Thymus (tissue), 14 donors: ENCODE measurements around the gene GRAMD4. TPM values are rescaled to one million over a fixed set of nuclear protein-coding genes. Genes with fewer than 3 reads are reported as not detected.

Source experiments
- DNase-seq, 9 donors: peaks; one replicate each; pipeline ENCODE4 v3.0.0-alpha.2; 2013; ENCODE audit warnings: low spot score in 9 of 9, low read depth in 6 of 9, missing footprints in 1 of 9
- H3K27ac ChIP-seq, 2 donors: one replicate each; pipeline ENCODE4 v1.5.1; 2013; ENCODE audit warnings: control low read depth in 1 of 2, low read depth in 1 of 2, low read length in 1 of 2, mild to moderate bottlenecking in 1 of 2, moderate library complexity in 1 of 2
- H3K27me3 ChIP-seq, 2 donors: one replicate each; pipeline ENCODE4 v1.5.1; 2013; ENCODE audit warnings: low read length in 1 of 2; ENCODE audit not compliant: control insufficient read depth in 2 of 2, insufficient read depth in 1 of 2
- H3K36me3 ChIP-seq, 2 donors: one replicate each; pipeline ENCODE4 v1.5.1; 2013; ENCODE audit warnings: low read length in 1 of 2, mild to moderate bottlenecking in 1 of 2, moderate library complexity in 1 of 2; ENCODE audit not compliant: control insufficient read depth in 2 of 2, insufficient read depth in 2 of 2
- H3K4me1 ChIP-seq, 2 donors: one replicate each; pipeline ENCODE4 v1.5.1; 2013; ENCODE audit warnings: low read length in 2 of 2; ENCODE audit not compliant: control insufficient read depth in 2 of 2, insufficient read depth in 2 of 2
- H3K4me3 ChIP-seq, 2 donors: one replicate each; pipeline ENCODE4 v1.5.1; 2013; ENCODE audit warnings: low read length in 2 of 2, control low read depth in 1 of 2, mild to moderate bottlenecking in 1 of 2
- H3K9me3 ChIP-seq, 2 donors: one replicate each; pipeline ENCODE4 v1.5.1; 2013; ENCODE audit warnings: low read length in 1 of 2, mild to moderate bottlenecking in 1 of 2; ENCODE audit not compliant: control insufficient read depth in 2 of 2, insufficient read depth in 1 of 2
- WGBS: extraction: QIAGEN DNeasy Blood & Tissue Kit; methylation state at CpG from one replicate; pipeline ENCODE4 v1.1.7; 2013; 5-methylcytosine and 5-hydroxymethylcytosine counted together
- long read RNA-seq, 10 donors: transcript quantifications; one replicate each; lab custom pipeline, GENCODE V29; 2026
- polyA plus RNA-seq: library from polyadenylated mRNA; stranded (reverse); fragments of 200-250 nt; gene quantifications from one replicate; pipeline ENCODE4 v1.2.3, GENCODE V29; 2013
- total RNA-seq: library from RNA; stranded (reverse); fragments of 120-200 nt; gene quantifications from one replicate; pipeline ENCODE4 v1.2.4, GENCODE V29; 2013
- donor health status: healthy.

The GRAMD4 gene, protein sequence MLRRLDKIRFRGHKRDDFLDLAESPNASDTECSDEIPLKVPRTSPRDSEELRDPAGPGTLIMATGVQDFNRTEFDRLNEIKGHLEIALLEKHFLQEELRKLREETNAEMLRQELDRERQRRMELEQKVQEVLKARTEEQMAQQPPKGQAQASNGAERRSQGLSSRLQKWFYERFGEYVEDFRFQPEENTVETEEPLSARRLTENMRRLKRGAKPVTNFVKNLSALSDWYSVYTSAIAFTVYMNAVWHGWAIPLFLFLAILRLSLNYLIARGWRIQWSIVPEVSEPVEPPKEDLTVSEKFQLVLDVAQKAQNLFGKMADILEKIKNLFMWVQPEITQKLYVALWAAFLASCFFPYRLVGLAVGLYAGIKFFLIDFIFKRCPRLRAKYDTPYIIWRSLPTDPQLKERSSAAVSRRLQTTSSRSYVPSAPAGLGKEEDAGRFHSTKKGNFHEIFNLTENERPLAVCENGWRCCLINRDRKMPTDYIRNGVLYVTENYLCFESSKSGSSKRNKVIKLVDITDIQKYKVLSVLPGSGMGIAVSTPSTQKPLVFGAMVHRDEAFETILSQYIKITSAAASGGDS
- 37.3 TPM for total RNA-seq
- polyA plus RNA-seq: 34.4 TPM
- long read RNA-seq, donor 1: 0 reads
- long read RNA-seq, donor 2, full-length matches to known transcripts: 2 of 30 reads
- long read RNA-seq, donor 2, partial matches to known transcripts: 28 of 30 reads
- long read RNA-seq, donor 2, other reads (novel, unspliced or antisense): 0 of 30 reads
- long read RNA-seq, donor 3, partial matches to known transcripts: 0 of 2 reads
- long read RNA-seq, donor 3, other reads (novel, unspliced or antisense): 0 of 2 reads
- long read RNA-seq, donor 4, partial matches to known transcripts: 6 of 6 reads
- long read RNA-seq, donor 4, other reads (novel, unspliced or antisense): 0 of 6 reads
- long read RNA-seq, donor 5: 0 reads
- long read RNA-seq, donor 6, partial matches to known transcripts: 0 of 1 reads
- long read RNA-seq, donor 6, other reads (novel, unspliced or antisense): 0 of 1 reads
- long read RNA-seq, donor 7, partial matches to known transcripts: 9 of 9 reads
- long read RNA-seq, donor 7, other reads (novel, unspliced or antisense): 0 of 9 reads
- long read RNA-seq, donor 8: 0 reads
- long read RNA-seq, donor 9: 0 reads
- long read RNA-seq, donor 10, partial matches to known transcripts: 65 of 66 reads
- long read RNA-seq, donor 10, other reads (novel, unspliced or antisense): 0 of 66 reads

DNA sequence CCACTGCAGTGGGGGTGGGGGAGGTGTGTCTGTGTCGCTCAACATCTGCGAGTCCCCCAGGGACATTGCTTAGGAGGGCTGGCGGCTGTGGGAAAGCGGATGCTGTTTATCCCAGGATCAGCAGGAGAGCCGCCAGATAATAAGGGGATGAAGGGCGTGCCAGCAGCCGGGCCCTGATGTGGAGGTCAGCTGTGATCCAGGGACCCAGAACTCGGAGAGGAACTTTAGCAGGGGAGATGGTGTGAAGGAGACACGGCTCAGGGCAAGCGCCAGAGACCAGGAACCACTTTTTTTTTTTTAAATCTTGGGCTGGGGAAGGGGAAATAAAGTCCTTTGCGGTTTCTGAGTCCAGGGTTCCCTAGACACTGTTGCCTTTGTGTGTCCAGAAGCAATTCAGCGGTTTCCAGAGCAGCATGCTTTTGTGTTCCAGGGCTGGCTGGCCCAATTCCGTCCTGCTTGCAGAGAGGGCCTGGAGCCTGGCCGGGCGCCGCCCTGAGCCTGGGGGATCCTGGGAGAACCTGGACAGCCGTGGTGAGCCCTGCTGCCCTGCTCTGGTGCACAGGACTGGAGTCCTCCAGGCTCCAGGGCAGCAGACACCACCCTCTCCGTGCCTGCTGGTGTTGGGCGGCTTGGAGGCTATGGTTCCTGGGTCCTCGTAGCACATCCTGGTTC lies at the start of gene GRAMD4:
GRAMD4 (plus strand) TSS at position 557 of the 672 bp plus-strand sequence. CDS start 6,414 bp downstream, outside the sequence.
- Histone ChIP-seq H3K4me3 (no peak within 1 kb of the TSS), H3K36me3 (peaks cover 0 to 6% of the 10 kb centered on the region in 2 donors), H3K27me3 (no peaks in the 10 kb centered on the region), H3K9me3 (no peaks in the 10 kb centered on the region), H3K4me1 (peaks cover 13 to 42% of the 10 kb centered on the region in 2 donors), H3K27ac (no peak within 1 kb of the TSS)
- WGBS: 76% methylated on average over 20 of the region's 20 CpGs
- DNase-seq: no peak

DNA sequence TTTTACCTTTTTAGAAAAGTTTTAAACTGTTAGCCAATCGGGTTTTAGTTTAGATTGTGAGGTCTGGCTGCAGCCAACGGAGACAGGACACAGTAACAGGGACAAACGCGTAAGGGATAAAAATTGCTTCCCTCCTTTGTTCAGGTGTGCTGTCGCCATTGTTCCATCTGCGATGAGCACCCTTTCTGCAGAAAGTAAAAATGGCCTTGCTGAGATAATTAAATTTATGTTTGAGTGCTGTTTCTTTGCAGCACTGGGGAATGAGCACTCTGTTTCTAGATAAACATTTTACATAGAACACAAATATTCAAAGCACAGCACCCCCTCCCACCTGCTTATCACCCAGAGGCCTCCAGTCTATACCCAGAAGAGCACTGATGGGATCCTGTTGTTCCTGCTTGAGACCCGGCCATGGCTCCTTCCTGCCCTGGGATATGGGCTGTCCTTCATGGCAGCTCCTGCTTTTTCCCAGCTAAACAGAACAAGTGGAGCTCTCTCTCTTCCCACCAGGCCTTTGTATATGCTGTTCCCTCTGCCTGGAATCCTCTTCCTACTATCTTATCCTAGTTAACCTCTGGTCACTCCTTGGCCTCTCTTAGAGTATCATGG lies 48.4 kb upstream of the GRAMD4 start:
- Histone ChIP-seq H3K4me3 (no peak overlapping the region), H3K27me3 (peaks cover 0 to 2% of the 10 kb centered on the region in 2 donors), H3K27ac (no peak overlapping the region), H3K4me1 (peaks cover 0 to 19% of the 10 kb centered on the region in 2 donors), H3K9me3 (peaks cover 0 to 21% of the 10 kb centered on the region in 2 donors), H3K36me3 (no peaks in the 10 kb centered on the region)
- no peak for DNase-seq
- WGBS: 96% methylated on average over 7 of the region's 7 CpGs

DNA sequence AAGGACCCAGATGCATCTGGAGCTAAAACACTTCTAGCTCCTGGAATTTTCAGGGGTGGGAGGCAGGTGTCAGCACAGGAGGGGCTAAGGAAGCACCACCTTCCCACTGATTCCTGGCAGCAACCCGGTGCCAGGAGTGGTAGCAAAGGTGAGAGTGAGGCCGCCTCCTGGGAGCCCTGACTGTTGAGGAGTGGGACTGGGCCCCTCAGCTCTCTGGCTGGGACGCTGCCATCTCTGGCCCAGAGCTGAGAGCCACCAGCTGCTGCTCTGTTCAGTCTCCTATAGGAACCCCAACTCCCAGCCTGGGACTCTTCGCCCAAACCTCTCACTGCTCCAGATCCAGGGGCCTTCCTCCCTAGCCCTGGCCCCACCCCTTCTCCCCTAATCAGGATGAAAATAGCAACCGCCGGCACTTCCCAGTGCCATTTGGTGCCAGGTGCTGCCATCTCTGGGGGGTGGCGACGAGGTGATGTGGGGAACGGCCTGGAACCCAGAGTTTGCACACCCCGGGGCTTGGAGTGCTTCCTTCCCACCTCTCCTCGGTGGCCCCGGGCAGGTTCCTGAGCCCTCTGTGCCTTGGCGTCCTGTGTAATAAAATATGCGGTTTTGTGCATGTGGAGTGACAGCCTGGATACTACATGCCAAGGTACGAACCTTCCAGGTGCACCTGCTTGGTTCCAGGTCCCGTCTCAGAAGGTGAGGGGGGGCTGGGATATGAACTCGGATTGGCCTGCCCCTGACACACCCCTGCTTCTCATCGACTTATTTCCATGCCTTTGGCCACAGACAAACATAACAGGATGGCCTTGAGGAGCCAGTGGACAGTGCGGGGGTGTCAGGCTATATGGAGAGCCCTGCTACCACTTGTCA lies 47.0 kb upstream of the GRAMD4 start:
- Histone ChIP-seq H3K4me3 (no peak overlapping the region), H3K27ac (no peak overlapping the region), H3K4me1 (peaks cover 5 to 25% of the 10 kb centered on the region in 2 donors), H3K36me3 (no peaks in the 10 kb centered on the region), H3K9me3 (peaks cover 0 to 21% of the 10 kb centered on the region in 2 donors), H3K27me3 (peaks cover 0 to 2% of the 10 kb centered on the region in 2 donors)
- DNase-seq: no peak
- 94% methylated on average over 19 of the region's 19 CpGs for WGBS

DNA sequence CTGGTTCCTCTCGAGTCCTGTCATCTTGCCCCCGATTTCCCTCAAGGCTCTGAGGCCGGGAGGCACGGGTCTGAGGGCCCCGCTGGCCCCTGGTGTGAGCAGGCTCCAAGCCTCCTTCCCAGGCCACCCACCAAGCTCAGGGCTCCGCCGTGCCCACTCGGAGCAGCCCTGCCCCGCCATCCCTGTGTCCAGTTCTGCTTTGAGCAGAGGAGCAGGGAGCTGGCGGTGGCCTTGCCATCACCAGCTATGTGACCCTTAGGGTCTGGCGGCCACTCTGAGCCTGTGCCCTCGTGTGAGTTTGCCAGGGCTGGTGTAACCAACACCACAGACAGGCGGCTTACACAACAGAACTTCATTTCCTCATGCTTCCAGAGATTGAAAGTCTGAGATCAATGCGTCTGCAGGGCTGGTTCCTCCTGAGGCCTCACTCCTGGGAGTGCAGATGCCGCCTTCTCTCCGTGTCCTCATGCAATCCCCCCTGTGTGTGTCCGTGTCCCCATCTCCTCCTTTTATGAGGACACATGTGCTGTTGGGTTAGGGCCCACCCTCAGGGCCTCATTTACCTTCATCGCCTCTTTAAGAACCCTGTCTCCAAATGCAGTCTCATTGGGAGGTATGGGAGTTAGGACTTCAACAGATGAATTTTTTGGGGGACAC lies 46.3 kb upstream of the GRAMD4 start:
- WGBS: 94% methylated on average over 18 of the region's 18 CpGs
- Histone ChIP-seq H3K4me3 (no peak overlapping the region), H3K27ac (no peak overlapping the region), H3K27me3 (peaks cover 0 to 2% of the 10 kb centered on the region in 2 donors), H3K9me3 (peaks cover 0 to 21% of the 10 kb centered on the region in 2 donors), H3K4me1 (peaks cover 12 to 33% of the 10 kb centered on the region in 2 donors), H3K36me3 (no peaks in the 10 kb centered on the region)
- DNase-seq: no peak

DNA sequence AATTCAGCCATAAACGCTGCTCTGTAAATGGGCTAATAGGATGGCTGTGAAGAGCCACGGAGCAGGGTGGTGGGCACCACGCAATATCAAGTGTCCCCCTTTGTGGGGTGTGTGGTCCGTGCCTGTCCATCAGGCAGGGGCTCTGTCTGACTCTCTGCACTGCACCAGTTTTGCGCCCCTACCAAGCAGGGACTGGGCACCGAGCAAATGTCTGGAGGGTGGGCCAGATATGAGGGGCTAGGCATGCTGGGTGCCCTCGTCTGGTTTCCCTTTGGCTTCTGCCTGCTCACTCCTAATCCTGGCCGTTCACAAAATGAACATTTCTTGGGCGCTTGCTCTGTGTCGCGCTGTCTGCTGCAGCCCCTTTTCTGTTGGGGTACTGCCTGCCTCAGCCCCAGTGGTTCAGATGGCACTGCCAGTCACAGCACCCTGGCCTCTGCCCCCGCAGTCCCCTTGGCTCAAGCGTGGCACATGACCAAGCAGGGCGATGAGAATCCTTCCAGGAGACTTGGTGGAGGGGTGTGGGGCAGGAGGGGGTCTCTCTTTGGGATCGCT lies 45.7 kb upstream of the GRAMD4 start:
- no peak overlapping the region for H3K4me3 ChIP-seq
- no peak overlapping the region for H3K27ac ChIP-seq
- no peak for DNase-seq
- H3K27me3 ChIP-seq: peaks cover 0 to 2% of the 10 kb centered on the region in 2 donors
- H3K4me1 ChIP-seq: peaks cover 14 to 39% of the 10 kb centered on the region in 2 donors
- H3K36me3 ChIP-seq: no peaks in the 10 kb centered on the region
- peaks cover 0 to 21% of the 10 kb centered on the region in 2 donors for H3K9me3 ChIP-seq
- WGBS: 97% methylated on average over 15 of the region's 15 CpGs

DNA sequence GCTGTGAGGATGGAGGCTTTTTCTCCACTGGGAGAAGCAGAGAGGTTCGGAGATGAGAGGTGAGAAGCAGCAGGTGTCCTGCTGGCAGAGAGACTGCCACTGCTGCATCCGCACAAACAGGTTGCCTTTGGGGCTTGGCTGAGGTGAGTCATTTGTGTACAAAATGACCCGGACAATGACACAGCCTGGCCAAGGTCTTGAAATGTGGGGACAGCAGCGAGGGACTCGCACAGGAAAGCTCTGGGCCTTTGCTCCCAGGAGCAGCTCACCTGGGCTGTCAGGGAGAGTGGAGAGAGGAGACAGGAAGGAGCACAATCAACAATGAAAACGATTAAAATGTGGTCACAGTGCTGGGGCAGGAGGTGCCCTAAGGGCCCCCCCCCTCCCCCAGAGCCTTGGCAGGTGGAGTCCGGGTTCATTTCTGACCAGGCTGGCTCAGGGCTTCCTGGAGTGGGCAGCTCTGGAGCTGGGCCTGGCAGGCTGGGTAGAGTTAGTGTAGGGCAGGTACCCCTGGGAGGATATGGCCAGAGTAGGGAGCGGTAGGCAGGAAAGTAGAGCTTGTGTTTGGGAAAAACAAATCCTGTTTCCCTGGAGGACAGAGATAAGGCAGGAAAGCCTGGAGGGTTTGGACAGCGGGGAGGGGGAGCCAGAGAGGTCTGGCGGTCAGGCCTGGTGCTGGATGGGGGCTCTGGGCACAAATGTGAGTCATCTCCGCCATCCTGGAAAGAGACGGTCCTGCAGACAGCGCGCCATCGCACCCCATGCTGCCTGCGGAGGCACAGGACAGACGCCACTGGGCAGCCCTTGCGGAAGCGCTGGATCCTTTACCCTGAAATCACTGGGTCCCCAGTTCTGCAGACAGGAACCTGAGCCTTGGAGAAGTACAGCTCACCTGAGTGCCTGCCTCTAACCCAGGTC lies 44.9 kb upstream of the GRAMD4 start:
- H3K27ac ChIP-seq: no peak overlapping the region
- no peak for DNase-seq

More for the DNA sequence above, 44.9 kb upstream of the GRAMD4 start:
- Histone ChIP-seq H3K4me3 (no peak overlapping the region), H3K36me3 (no peaks in the 10 kb centered on the region), H3K4me1 (peaks cover 14 to 44% of the 10 kb centered on the region in 2 donors), H3K27me3 (peaks cover 0 to 2% of the 10 kb centered on the region in 2 donors), H3K9me3 (peaks cover 0 to 21% of the 10 kb centered on the region in 2 donors)
- 81% methylated on average over 19 of the region's 19 CpGs for WGBS
